ENCODE results near the gene PDLIM4.

PDLIM4 gene

GRCh38 chr5:132232465-132232864 is 25.0 kb upstream of the PDLIM4 start:
- Histone ChIP-seq H3F3A (ENCODE audit: control insufficient read depth, insufficient read depth) (no peaks in the 10 kb centered on the region), H3K36me3 (ENCODE audit: control insufficient read depth, low read length) (no peaks in the 10 kb centered on the region), H3K4me3 (ENCODE audit: low read length) (no peak overlapping the region), H3K4me1 (ENCODE audit: control insufficient read depth, low read length) (no peaks in the 10 kb centered on the region), H4K20me1 (ENCODE audit: control insufficient read depth, insufficient read depth, low read depth, low read length) (no peaks in the 10 kb centered on the region), H3K27me3 (ENCODE audit: control insufficient read depth, low read length) (peaks cover 12% of the 10 kb centered on the region), H3K27ac (ENCODE audit: low read depth, low read length) (no peak overlapping the region), H3K4me2 (ENCODE audit: low read length) (no peak overlapping the region), H3K9me2 (replicated peaks; ENCODE audit: control insufficient read depth, low read length) (no peaks in the 10 kb centered on the region), H3K9me3 (ENCODE audit: control insufficient read depth, insufficient read depth, low read length) (no peaks in the 10 kb centered on the region), H3K79me2 (ENCODE audit: control insufficient read depth, low read length) (no peaks in the 10 kb centered on the region)
- no peak for TF ChIP-seq EZH2phosphoT487 (IDR thresholded peaks at IDR 0.05; ENCODE audit: borderline replicate concordance, low read length)
- TF ChIP-seq, protein P1, sequence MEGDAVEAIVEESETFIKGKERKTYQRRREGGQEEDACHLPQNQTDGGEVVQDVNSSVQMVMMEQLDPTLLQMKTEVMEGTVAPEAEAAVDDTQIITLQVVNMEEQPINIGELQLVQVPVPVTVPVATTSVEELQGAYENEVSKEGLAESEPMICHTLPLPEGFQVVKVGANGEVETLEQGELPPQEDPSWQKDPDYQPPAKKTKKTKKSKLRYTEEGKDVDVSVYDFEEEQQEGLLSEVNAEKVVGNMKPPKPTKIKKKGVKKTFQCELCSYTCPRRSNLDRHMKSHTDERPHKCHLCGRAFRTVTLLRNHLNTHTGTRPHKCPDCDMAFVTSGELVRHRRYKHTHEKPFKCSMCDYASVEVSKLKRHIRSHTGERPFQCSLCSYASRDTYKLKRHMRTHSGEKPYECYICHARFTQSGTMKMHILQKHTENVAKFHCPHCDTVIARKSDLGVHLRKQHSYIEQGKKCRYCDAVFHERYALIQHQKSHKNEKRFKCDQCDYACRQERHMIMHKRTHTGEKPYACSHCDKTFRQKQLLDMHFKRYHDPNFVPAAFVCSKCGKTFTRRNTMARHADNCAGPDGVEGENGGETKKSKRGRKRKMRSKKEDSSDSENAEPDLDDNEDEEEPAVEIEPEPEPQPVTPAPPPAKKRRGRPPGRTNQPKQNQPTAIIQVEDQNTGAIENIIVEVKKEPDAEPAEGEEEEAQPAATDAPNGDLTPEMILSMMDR (IDR thresholded peaks at IDR 0.05; ENCODE audit: low read depth, low read length, poor library complexity, severe bottlenecking) = no peak

- Histone ChIP-seq H3K36me3 (ENCODE audit: control insufficient read depth, low read length) (no peaks in the 10 kb centered on the region), H3K4me3 (ENCODE audit: low read length) (no peak overlapping the region), H3K79me2 (ENCODE audit: control insufficient read depth, low read length) (no peaks in the 10 kb centered on the region), H3K4me2 (ENCODE audit: low read length) (no peak overlapping the region), H3K27me3 (ENCODE audit: control insufficient read depth, low read length) (peaks cover 6% of the 10 kb centered on the region), H3K9me2 (replicated peaks; ENCODE audit: control insufficient read depth, low read length) (no peaks in the 10 kb centered on the region), H3K9me3 (ENCODE audit: control insufficient read depth, insufficient read depth, low read length) (no peaks in the 10 kb centered on the region), H4K20me1 (ENCODE audit: control insufficient read depth, insufficient read depth, low read depth, low read length) (no peaks in the 10 kb centered on the region), H3K27ac (ENCODE audit: low read depth, low read length) (no peak overlapping the region), H3K4me1 (ENCODE audit: control insufficient read depth, low read length) (0 out of 2 replicates have a peak, but pooled peaks cover under 1% of the 10 kb centered on the region), H3F3A (ENCODE audit: control insufficient read depth, insufficient read depth) (no peaks in the 10 kb centered on the region)
- TF ChIP-seq EZH2phosphoT487 (IDR thresholded peaks at IDR 0.05; ENCODE audit: borderline replicate concordance, low read length) = no peak
- TF ChIP-seq, protein P1 (IDR thresholded peaks at IDR 0.05; ENCODE audit: low read depth, low read length, poor library complexity, severe bottlenecking) = no peak
Observed at GRCh38 chr5:132233081-132233480, 24.4 kb upstream of the PDLIM4 start.

GRCh38 chr5:132233811-132234683 is 23.4 kb upstream of the PDLIM4 start:
- H3F3A ChIP-seq (ENCODE audit: control insufficient read depth, insufficient read depth) = no peaks in the 10 kb centered on the region

More at GRCh38 chr5:132233811-132234683, 23.4 kb upstream of the PDLIM4 start:
- no peak overlapping the region for H3K4me2 ChIP-seq (ENCODE audit: low read length)
- no peaks in the 10 kb centered on the region for H3K9me3 ChIP-seq (ENCODE audit: control insufficient read depth, insufficient read depth, low read length)
- H3K36me3 ChIP-seq (ENCODE audit: control insufficient read depth, low read length) = no peaks in the 10 kb centered on the region
- TF ChIP-seq, protein P1 (IDR thresholded peaks at IDR 0.05; ENCODE audit: low read depth, low read length, poor library complexity, severe bottlenecking) = no peak
- TF ChIP-seq EZH2phosphoT487 (IDR thresholded peaks at IDR 0.05; ENCODE audit: borderline replicate concordance, low read length) = no peak
- no peak overlapping the region for H3K4me3 ChIP-seq (ENCODE audit: low read length)
- no peaks in the 10 kb centered on the region for H3K79me2 ChIP-seq (ENCODE audit: control insufficient read depth, low read length)
- no peak overlapping the region for H3K27ac ChIP-seq (ENCODE audit: low read depth, low read length)
- H3K9me2 ChIP-seq (replicated peaks; ENCODE audit: control insufficient read depth, low read length) = no peaks in the 10 kb centered on the region
- peaks cover 3% of the 10 kb centered on the region; the same call in 1 of the 2 replicates for H3K27me3 ChIP-seq (ENCODE audit: control insufficient read depth, low read length)
- H4K20me1 ChIP-seq (ENCODE audit: control insufficient read depth, insufficient read depth, low read depth, low read length) = no peaks in the 10 kb centered on the region
- 0 out of 2 replicates have a peak, but pooled peaks cover 3% of the 10 kb centered on the region for H3K4me1 ChIP-seq (ENCODE audit: control insufficient read depth, low read length)
